Right lung (tissue), 5 donors: Measurements from ENCODE around the gene LYRM4. TPM values are rescaled to one million over a fixed set of nuclear protein-coding genes. Genes with fewer than 3 reads are reported as not detected.

Experiments
- polyA plus RNA-seq, 5 donors: library from polyadenylated mRNA; unstranded; fragments of 120-200 nt; gene quantifications; one replicate each; pipeline versions ENCODE4 v1.2.1 to v1.2.3, GENCODE V29; 2013; ENCODE audit warnings: inconsistent platforms in 1 of 5, low replicate concordance in 1 of 5; ENCODE audit not compliant: insufficient read length in 5 of 5, insufficient read depth in 1 of 5

Gene LYRM4
- polyA plus RNA-seq, 5 donors, result 39.6 to 50.6 (median 46.9) TPM

Other genes with a start within 250 kb of the LYRM4 start
- gene PPP1R3G, start 175.6 kb downstream of the LYRM4 start, polyA plus RNA-seq, result 1 to 10 TPM in 4 of 5 donors, under 1 TPM in 1; 0.98 to 1.3 (median 1.2) TPM
- 10 to 100 TPM; 15.8 to 18.7 (median 18.0) TPM for gene FARS2, start 563 bp upstream of the LYRM4 start, polyA plus RNA-seq